CD4-positive, alpha-beta T cell treated with Interleukin-17A for 1 hour (primary cell): ENCODE measurements around the gene GRM8.

ENCODE experiments used
- DNase-seq: peaks from one replicate; pipeline ENCODE4 v3.0.0-alpha.2; 2020

GRM8 gene

GRCh38 chr7:127230192-127230925, 22.4 kb downstream of the GRM8 start:
- no peak for DNase-seq

DNA sequence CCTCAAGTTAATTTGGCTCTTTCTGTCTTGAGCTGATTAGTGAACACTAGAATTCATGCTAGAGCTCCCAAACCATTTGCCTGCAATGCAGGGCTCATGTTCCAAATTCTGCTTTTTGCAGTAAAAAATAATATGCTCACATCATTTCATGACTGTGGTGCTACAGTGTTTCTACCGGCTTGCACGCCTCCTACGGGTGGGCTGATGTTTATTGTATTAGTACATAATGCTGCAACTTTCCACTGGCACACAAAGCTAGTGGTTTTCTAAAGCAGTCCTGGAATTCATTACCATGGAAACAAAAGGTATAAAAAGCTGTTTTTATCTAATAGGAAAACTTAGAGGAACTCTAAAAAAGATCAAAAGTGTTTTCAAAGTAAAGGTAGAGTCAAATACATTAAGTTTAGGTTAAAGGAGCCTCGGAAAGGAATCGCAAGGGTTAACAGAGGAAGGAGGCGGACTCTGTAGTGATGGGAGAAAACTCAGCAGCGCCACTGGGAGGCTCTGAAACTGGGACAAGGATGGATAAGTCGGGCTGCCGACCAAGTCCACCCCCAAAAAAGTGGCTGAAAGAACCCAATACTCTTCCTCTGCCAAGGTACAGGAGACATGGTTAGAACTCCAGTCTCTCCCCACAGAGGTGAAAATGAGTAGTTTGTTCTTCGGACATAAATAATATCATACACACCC, 25.9 kb downstream of the GRM8 start:
- no peak for DNase-seq

- DNase-seq, result no peak
These were observed 31.0 kb downstream of the GRM8 start for GRCh38 chr7:127221731-127222130.

DNA sequence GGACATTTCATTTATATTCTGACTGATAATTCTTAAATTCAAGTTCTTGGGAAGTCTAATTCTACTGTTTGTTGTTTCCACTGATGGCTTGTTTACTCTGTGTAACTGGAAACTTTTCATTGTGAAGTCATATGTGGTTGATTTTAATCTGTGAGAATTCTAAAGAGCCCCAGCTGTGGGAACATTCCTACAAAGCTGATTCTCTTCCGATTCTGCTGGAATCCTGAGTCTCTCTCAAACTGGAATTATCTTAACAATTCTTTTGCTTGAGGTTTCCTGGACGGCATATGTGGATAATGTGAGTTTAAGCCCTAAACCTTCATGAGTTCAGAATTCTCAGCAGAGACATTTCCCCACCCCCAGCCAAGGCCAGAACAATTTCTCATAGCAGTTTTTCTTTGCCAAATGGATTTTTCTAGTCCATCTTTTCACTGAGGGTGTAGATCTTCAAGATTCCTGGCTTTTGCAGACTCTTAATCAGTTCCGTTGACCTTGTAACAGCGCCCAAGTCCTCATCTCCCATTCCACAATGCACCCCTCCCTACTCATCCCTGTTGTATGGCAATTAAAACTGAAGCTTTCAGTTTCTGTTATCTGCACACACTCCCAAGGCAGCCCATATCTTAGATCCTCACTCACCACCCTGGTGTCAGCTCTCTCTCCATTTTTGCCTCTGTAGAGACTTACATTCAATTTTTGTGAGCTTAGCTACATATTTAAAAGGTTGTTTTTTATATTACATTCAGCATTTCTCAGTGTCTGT, 37.6 kb downstream of the GRM8 start:
- no peak for DNase-seq

DNA sequence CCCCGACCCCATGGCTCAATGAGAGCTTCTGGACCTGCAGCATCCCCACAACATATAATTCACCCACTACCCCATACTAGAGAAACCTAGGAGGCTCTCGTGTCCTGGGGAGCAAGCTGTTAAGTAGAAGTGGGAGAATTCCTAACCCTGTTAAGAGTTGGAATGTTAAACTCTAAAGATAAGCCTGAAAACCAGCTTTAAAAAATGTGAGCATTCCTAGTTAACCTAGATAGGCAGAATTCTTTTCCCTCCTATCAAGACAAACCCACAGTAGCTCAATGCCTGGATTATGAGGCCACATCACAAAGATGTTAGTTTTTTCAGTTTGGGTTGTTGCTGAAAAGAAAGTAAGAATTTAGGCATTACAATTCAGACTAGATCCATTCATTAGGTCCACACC, 42.9 kb downstream of the GRM8 start:
- no peak for DNase-seq

- DNase-seq, result no peak
These were observed 43.9 kb downstream of the GRM8 start for GRCh38 chr7:127208860-127209259.

DNA sequence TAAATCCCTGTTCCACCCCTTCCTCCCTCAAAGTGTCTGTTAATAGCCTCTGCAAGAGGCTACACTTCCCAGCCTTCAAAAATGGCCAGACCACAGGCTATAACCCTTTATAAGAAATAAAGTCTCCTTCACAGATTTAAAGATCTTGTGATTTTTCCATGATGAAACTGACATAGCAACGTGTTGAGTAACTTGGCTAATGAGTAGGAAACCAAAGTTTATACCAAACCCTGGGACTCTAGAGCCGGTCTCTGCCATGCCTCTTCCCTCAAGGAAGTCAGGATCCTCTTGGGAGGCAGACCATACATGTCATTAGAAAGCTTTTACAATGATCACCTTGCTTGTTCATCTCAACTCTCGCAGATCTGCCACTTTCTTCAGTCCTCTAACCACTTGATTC, 44.4 kb downstream of the GRM8 start:
- DNase-seq, result no peak

DNA sequence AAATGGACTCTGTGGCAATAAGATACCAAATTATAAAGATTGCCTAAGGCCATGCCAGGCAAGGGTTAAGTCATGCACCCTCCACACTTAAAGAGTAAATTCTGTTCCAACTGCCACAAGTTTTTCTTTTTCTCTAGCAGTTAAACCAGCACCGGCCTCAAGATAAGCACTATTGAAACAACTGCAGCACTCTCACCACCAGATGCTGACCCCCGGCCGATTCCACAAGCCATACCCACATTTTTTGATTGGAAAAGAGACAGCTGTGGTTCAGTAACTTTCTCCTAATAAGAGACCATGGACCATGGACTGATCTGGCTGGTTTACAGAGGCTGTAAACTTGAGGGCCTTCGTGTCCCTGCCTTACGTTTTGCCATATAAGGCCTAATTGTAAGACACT, 44.9 kb downstream of the GRM8 start:
- no peak for DNase-seq

- no peak for DNase-seq
These were observed 45.5 kb downstream of the GRM8 start for GRCh38 chr7:127207230-127207629.

GRCh38 chr7:127194571-127194970, 58.2 kb downstream of the GRM8 start:
- no peak for DNase-seq

DNA sequence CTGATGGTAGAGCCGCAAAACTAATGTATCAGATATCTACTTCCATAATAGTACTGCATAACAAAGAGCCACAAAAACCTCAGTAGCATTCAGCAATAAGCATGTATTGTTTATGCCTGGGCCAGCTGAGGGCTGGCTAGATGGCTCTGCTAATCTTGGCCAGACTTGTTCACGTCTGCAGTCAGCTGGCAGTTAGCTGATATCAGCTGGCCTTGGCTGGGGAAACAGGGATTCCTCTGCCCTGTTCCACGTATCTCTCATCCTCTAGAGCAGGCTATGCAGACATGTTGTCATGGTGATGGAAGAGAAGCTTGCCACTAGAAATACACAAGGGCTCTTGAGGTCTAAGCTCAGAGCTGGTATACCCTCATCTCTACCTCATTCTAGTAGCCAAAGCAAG, 62.9 kb downstream of the GRM8 start:
- no peak for DNase-seq

DNA sequence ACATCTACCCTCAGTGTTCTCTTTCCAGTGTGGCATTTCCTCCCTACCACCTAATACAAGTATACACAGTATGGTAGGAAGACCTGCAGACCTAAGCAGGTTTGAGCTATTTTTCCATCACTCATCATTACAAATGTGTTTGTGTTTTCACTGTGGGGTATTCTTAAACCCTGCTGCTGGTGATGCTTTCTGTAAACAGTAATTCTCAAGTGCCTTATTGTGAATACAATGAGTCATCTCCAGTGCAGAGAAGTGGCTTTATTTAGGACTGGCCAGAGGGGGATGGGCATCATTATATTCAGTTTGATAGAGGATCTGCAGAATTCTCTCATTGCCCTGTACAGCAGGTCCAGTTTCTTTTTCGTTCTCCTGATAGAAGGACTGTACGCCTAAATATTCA, 63.7 kb downstream of the GRM8 start:
- DNase-seq, result no peak

- DNase-seq, result no peak
These were observed 65.0 kb downstream of the GRM8 start for GRCh38 chr7:127187740-127188139.

GRCh38 chr7:127186686-127187085, 66.1 kb downstream of the GRM8 start:
- no peak for DNase-seq

GRCh38 chr7:127177156-127177555, 75.6 kb downstream of the GRM8 start:
- DNase-seq, result no peak

DNA sequence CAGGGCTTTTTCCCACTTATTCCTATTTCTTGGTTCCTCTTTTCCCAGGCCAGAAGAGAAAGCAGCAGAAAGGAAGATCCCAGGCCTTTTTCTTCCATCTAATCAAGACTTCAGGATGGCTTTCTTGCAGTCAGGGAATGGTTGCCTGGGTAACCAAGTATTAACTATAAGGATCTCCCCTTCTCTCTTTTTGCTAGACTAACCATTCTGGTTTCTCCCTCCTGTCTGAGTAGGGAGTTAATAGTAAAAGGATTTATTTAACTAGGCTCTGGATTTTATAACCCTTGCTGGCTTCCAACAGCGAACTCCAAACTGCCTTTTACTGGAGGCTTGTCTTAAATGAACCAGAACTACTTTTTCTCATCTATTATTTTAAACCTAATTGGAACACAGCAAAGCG, 90.4 kb downstream of the GRM8 start:
- no peak for DNase-seq

- DNase-seq, result no peak
These were observed 94.1 kb downstream of the GRM8 start for GRCh38 chr7:127158659-127159058.

GRCh38 chr7:127154958-127155357, 97.8 kb downstream of the GRM8 start:
- no peak for DNase-seq

DNA sequence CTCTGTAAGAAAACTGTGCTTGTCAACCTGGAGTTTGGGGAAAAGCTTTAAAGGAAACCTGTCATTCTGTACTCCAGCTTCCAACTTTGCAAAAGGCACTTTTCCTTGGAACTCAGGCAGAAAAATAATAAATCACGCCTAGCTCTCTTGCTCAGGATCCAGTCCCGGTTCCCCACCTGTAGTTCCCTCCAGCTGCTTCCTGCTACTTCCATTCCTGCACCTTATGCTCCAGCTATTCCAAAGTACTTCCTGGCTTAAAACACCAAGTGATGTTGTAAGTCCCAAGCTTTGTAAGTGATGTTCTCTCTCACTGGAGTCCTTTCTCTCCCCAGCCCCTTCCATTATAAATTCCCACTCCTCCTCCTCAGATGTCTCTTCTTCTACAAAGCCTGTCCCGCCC, 98.6 kb downstream of the GRM8 start:
- DNase-seq, result no peak

DNA sequence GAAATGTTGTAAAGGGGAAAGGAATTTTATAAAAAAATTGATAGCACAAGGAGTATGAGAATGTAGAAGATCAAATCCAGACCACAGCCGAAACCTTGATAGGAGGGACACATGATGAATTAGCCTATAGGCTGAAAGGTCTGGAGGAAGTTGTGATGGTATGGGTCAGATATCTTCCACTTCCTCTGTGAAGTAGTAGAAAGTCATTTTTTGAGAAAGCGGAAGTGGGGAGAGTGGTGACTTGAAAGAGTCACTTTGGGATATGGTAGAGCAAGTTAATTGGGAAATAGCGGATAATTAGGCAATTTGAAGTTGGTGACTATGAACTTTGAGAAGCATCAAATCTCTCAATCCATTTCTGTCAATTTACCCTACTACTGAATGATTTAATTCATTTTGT, 99.4 kb downstream of the GRM8 start:
- no peak for DNase-seq

DNA sequence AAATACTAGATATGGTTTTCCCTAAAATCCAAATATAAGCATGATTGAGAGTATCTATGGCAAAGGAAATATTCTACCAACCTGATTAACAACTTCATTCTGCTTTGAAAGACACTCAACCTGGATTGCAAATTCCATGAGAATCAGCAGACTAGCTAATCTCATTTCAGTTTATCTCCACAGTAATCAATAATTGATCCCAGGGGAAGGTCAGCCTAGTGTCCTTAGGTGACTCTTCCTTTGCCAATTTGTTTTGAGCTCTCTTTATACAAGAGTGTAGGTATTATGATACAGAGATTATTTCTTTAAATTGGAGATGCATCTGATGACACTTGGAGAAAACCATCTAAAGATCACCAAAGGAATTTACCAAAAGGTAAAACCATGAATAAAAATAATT, 100.3 kb downstream of the GRM8 start:
- no peak for DNase-seq

DNA sequence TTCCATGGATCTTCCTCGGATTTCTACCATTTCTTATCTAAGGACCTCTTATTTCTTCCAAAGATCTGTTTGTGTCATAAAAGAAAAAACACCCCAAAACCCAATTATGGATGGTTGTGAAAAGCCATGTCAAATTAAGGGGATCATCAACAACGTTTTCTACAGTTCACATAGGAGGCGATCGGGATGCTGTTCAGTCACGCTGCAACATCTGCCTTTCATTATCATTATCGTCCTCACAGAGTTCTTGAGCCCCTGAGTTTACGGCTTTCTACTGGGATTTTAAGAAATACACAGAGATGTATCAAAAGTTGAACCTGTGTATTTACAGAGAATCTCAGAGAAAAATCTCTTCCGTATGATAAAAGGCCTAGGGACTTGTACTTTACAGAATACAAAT, 101.4 kb downstream of the GRM8 start:
- DNase-seq, result no peak

DNA sequence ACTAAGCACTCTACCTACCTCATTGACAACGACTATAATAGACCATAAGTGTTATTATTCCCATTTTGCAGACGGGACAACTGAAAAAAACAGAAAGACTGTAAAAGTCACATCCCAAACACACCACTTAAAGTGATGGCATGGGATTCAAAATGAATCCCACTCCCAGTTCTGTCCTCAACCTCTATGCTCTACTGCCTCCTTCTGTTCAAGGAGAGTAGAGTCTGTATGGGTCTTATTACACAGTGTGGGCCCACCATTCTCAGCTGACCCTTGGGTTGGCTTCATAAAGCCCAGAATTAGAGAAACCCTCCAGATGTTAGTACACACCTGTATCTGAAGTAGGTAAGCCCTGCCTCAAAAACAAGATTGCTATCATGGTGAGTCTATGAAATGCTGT, 102.2 kb downstream of the GRM8 start:
- DNase-seq, result no peak
